ENCODE measurements around the gene RDH13. TPM values are rescaled to one million over a fixed set of nuclear protein-coding genes. Genes with fewer than 3 reads are reported as not detected.
"Not testable (repeated sequence)": the region's sequence is repeated elsewhere in the genome, so short reads cannot be mapped to it uniquely, and the experiment has no call there.

Gene RDH13
- total RNA-seq, 1 donor from 2014 or later, result 47.8 TPM

- DNase-seq (ENCODE audit: missing footprints); ATAC-seq; intact Hi-C loops (cut with DNase I): not testable (repeated sequence)
Observed at GRCh38 chr19:55032976-55033643, 29.8 kb downstream of the RDH13 start.

- intact Hi-C loops (cut with DNase I), result no loop called here
- ATAC-seq (no peak), DNase-seq (ENCODE audit: missing footprints) (no peak)
Observed at GRCh38 chr19:55032170-55032800, 30.7 kb downstream of the RDH13 start.

GRCh38 chr19:55031178-55031577 lies 31.8 kb downstream of the RDH13 start:
- ATAC-seq, result no peak
- no peak for DNase-seq (ENCODE audit: missing footprints)
- intact Hi-C loops (cut with DNase I), result no loop called here

- ATAC-seq, result no peak
- intact Hi-C loops (cut with DNase I), result no loop called here
- no peak for DNase-seq (ENCODE audit: missing footprints)
Observed at GRCh38 chr19:55028757-55029156, 34.2 kb downstream of the RDH13 start.

- DNase-seq (ENCODE audit: missing footprints) (no peak), ATAC-seq (no peak)
- intact Hi-C loops (cut with DNase I), result no loop called here
Observed at GRCh38 chr19:55027472-55028337, 35.2 kb downstream of the RDH13 start.

GRCh38 chr19:55027140-55027471 lies 35.8 kb downstream of the RDH13 start:
- not testable (repeated sequence) for DNase-seq (ENCODE audit: missing footprints); ATAC-seq

GRCh38 chr19:55024111-55024510 lies 38.8 kb downstream of the RDH13 start:
- no peak for DNase-seq (ENCODE audit: missing footprints)
- intact Hi-C loops (cut with DNase I), result no loop called here
- no peak for ATAC-seq

More at GRCh38 chr19:55027140-55027471, 35.8 kb downstream of the RDH13 start:
- intact Hi-C loops (cut with DNase I), result not testable (repeated sequence)

GRCh38 chr19:55020351-55020750 lies 42.6 kb downstream of the RDH13 start:
- DNase-seq (ENCODE audit: missing footprints); intact Hi-C loops (cut with DNase I); ATAC-seq: not testable (repeated sequence)

GRCh38 chr19:55018633-55019032 lies 44.3 kb downstream of the RDH13 start:
- no peak for DNase-seq (ENCODE audit: missing footprints)
- ATAC-seq, result no peak
- intact Hi-C loops (cut with DNase I), result no loop called here

- DNase-seq (ENCODE audit: missing footprints) (no peak), ATAC-seq (no peak)
- intact Hi-C loops (cut with DNase I), result no loop called here
Observed at GRCh38 chr19:55018216-55018615, 44.7 kb downstream of the RDH13 start.

- ATAC-seq, result no peak
- intact Hi-C loops (cut with DNase I), result no loop called here
- DNase-seq (ENCODE audit: missing footprints), result no peak
Observed at GRCh38 chr19:55016017-55016416, 46.9 kb downstream of the RDH13 start.

GRCh38 chr19:55015126-55015525 lies 47.8 kb downstream of the RDH13 start:
- no peak for DNase-seq (ENCODE audit: missing footprints)
- no peak for ATAC-seq
- intact Hi-C loops (cut with DNase I), result no loop called here

GRCh38 chr19:55014714-55015113 lies 48.2 kb downstream of the RDH13 start:
- intact Hi-C loops (cut with DNase I), result no loop called here
- DNase-seq (ENCODE audit: missing footprints), result no peak
- ATAC-seq, result no peak

GRCh38 chr19:55013596-55013995 lies 49.4 kb downstream of the RDH13 start:
- intact Hi-C loops (cut with DNase I), result no loop called here
- ATAC-seq, result no peak

GRCh38 chr19:55012306-55012705 lies 50.6 kb downstream of the RDH13 start:
- ATAC-seq (no peak), DNase-seq (ENCODE audit: missing footprints) (no peak)
- intact Hi-C loops (cut with DNase I), result no loop called here

More at GRCh38 chr19:55013596-55013995, 49.4 kb downstream of the RDH13 start:
- DNase-seq (ENCODE audit: missing footprints), result no peak

- intact Hi-C loops (cut with DNase I); ATAC-seq; DNase-seq (ENCODE audit: missing footprints): not testable (repeated sequence)
Observed at GRCh38 chr19:55010561-55010960, 52.4 kb downstream of the RDH13 start.

GRCh38 chr19:55008781-55009180 lies 54.2 kb downstream of the RDH13 start:
- DNase-seq (ENCODE audit: missing footprints); intact Hi-C loops (cut with DNase I); ATAC-seq: not testable (repeated sequence)

GRCh38 chr19:55008189-55008588 lies 54.8 kb downstream of the RDH13 start:
- ATAC-seq; DNase-seq (ENCODE audit: missing footprints); intact Hi-C loops (cut with DNase I): not testable (repeated sequence)

GRCh38 chr19:55007537-55007936 lies 55.4 kb downstream of the RDH13 start:
- intact Hi-C loops (cut with DNase I); ATAC-seq; DNase-seq (ENCODE audit: missing footprints): not testable (repeated sequence)

Measured in Right ventricle myocardium inferior (tissue), 1 donor.